A549 (cell line): ENCODE data around the gene TTC3. TPM values are rescaled to one million over a fixed set of nuclear protein-coding genes. Genes with fewer than 3 reads are reported as not detected.

ENCODE experiments used
- ATAC-seq, 2 experiments: fragments of 200-7000 bp in 1 of 2; fragments of >200 bp in 1 of 2; cut with Nextera tagmentation in 1 of 2; cut with Tn5 transposase in 1 of 2; 3 replicates each; pipeline versions ENCODE4 v1.8.0 to v1.9.1; 2018 to 2020; ENCODE audit warnings: mild to moderate bottlenecking in 1 of 2, moderate library complexity in 1 of 2
- CTCF ChIA-PET: fragments of 300-600 bp; sonication (Branson Sonifier 250); formaldehyde crosslinking; extraction: SDS; loops from one replicate; lab custom pipeline; 2021; ENCODE audit warnings: antibody characterized with exemption, inconsistent platforms; lab: Yijun Ruan, JAX
- POLR2A ChIA-PET: fragments of 350-600 bp; formaldehyde crosslinking; extraction: SDS; loops from one replicate; lab custom pipeline; 2021; ENCODE audit warnings: antibody characterized with exemption, inconsistent platforms; lab: Yijun Ruan, JAX
- DNase-seq, 2 experiments: peaks; one replicate each; pipeline versions ENCODE4 v3.0.0 to v3.0.0-alpha.2; 2011 to 2016; ENCODE audit warnings: low read depth in 1 of 2, low spot score in 1 of 2
- FAIRE-seq: peaks from 2 replicates; lab custom pipeline; 2011; peaks lifted over from hg19 to GRCh38; lab: Jason Lieb, UNC
- H3K27ac ChIP-seq, 2 experiments: fragments of >200 bp; sonication (Bioruptor Twin); formaldehyde crosslinking; 3 replicates each; pipeline ENCODE4 v1.5.1; 2016 to 2017
- H3K4me1 ChIP-seq: fragments of >200 bp; sonication (Bioruptor Twin); formaldehyde crosslinking; 3 replicates; pipeline ENCODE4 v1.6.1; 2016
- H3K4me2 ChIP-seq: fragments of >200 bp; sonication (Bioruptor Twin); formaldehyde crosslinking; 3 replicates; pipeline ENCODE4 v1.6.1; 2016
- H3K4me3 ChIP-seq: fragments of >200 bp; sonication (Bioruptor Twin); formaldehyde crosslinking; 3 replicates; pipeline ENCODE4 v1.5.1; 2016
- H3K9me3 ChIP-seq: fragments of >200 bp; sonication (Bioruptor Twin); formaldehyde crosslinking; 3 replicates; pipeline ENCODE4 v1.6.1; 2016
- BCL3 ChIP-seq: fragments of >200 bp; sonication (Bioruptor Twin); formaldehyde crosslinking; IDR thresholded peaks from 3 replicates; pipeline ENCODE4 v1.6.1; 2016
- CBX2 ChIP-seq: fragments of 200-600 bp; sonication (generic); IDR thresholded peaks from 2 replicates; pipeline ENCODE4 v1.6.1; 2016; ENCODE audit warnings: low read depth, mild to moderate bottlenecking, borderline replicate concordance
- CHD4 ChIP-seq: fragments of 200-600 bp; sonication (generic); IDR thresholded peaks from 2 replicates; pipeline ENCODE4 v1.6.1; 2016; ENCODE audit warnings: antibody characterized with exemption, mild to moderate bottlenecking, borderline replicate concordance
- CTCF ChIP-seq: fragments of >200 bp; sonication (Bioruptor Twin); formaldehyde crosslinking; IDR thresholded peaks from 3 replicates; pipeline ENCODE4 v1.5.1; 2016
- EP300 ChIP-seq, 2 experiments: fragments of >200 bp; sonication (Bioruptor Twin); formaldehyde crosslinking; IDR thresholded peaks; 2 replicates in 1 of 2; 3 replicates in 1 of 2; pipeline ENCODE4 v1.6.1; 2016 to 2017
- HES2 ChIP-seq: fragments of >200 bp; sonication (Bioruptor Twin); formaldehyde crosslinking; IDR thresholded peaks from 2 replicates; pipeline ENCODE4 v1.6.1; 2016
- HOXA7 ChIP-seq: fragments of 250-450 bp; sonication (Bioruptor Pico); IDR thresholded peaks from 2 replicates; pipeline ENCODE4 v1.5.0; 2020; ENCODE audit warnings: mild to moderate bottlenecking, moderate library complexity
- HOXB5 ChIP-seq: fragments of 250-450 bp; sonication (Bioruptor Pico); IDR thresholded peaks from 2 replicates; pipeline ENCODE4 v1.5.0; 2020; ENCODE audit warnings: mild to moderate bottlenecking, moderate library complexity
- JUNB ChIP-seq: fragments of >200 bp; sonication (Bioruptor Twin); formaldehyde crosslinking; IDR thresholded peaks from 2 replicates; pipeline ENCODE4 v1.6.1; 2016
- KDM1A ChIP-seq: fragments of 200-600 bp; sonication (generic); IDR thresholded peaks from 2 replicates; pipeline ENCODE4 v1.6.1; 2016; ENCODE audit warnings: low read depth, mild to moderate bottlenecking
- MAFK ChIP-seq: fragments of 450-650 bp; IDR thresholded peaks from 2 replicates; pipeline ENCODE4 v1.6.1; 2014; ENCODE audit not compliant: partially characterized antibody
- MYC ChIP-seq: IDR thresholded peaks from 2 replicates; pipeline ENCODE4 v1.6.1; 2012; ENCODE audit warnings: mild to moderate bottlenecking, inconsistent platforms, low read length, improper control_type of control experiment, borderline replicate concordance
- NR3C1 ChIP-seq: fragments of >200 bp; sonication (Bioruptor Twin); formaldehyde crosslinking; IDR thresholded peaks from 3 replicates; pipeline ENCODE4 v1.6.1; 2017
- PHF8 ChIP-seq: fragments of 200-600 bp; sonication (generic); IDR thresholded peaks from 2 replicates; pipeline ENCODE4 v1.6.1; 2016; ENCODE audit warnings: low read depth, mild to moderate bottlenecking, antibody characterized with exemption, moderate library complexity, borderline replicate concordance
- POLR2AphosphoS2 ChIP-seq: conservative IDR thresholded peaks from 2 replicates; pipeline ENCODE4 v1.6.1; 2012; ENCODE audit warnings: low read length, improper control_type of control experiment, inconsistent platforms
- REST ChIP-seq: fragments of 200-600 bp; sonication (generic); IDR thresholded peaks from 2 replicates; pipeline ENCODE4 v1.6.1; 2016; ENCODE audit warnings: antibody characterized with exemption, mild to moderate bottlenecking, moderate library complexity
- ZFP36 ChIP-seq: fragments of 450-650 bp; IDR thresholded peaks from 2 replicates; pipeline ENCODE4 v1.6.1; 2014; ENCODE audit warnings: borderline replicate concordance; ENCODE audit not compliant: partially characterized antibody
- WGBS: methylation state at CpG from one replicate; pipeline ENCODE4 v1.1.6; 2017; ENCODE audit errors: missing lambda C conversion rate; 5-methylcytosine and 5-hydroxymethylcytosine counted together
- polyA plus RNA-seq, 4 experiments: library from polyadenylated mRNA; depleted of rRNA in 3 of 4; stranded (reverse); fragments of >200 nt; fragmentation: RNase III in 1 of 4; extraction: RNeasy Plus Mini Kit Qiagen cat#74134 plus additional on column Dnase treatment in 1 of 4; gene quantifications; 2 replicates in 3 of 4; 3 replicates in 1 of 4; pipeline ENCODE4 v1.2.3, GENCODE V29; 2011 to 2017

TTC3 gene
- polyA plus RNA-seq, 2 of the 4 experiments (the other 2 are of a cell fraction), result 34.2 to 62.2 TPM

- H3K27ac ChIP-seq, result no peak overlapping the region
- ATAC-seq, result no peak
- CTCF ChIA-PET, result interaction anchor here (0.7 kb wide), 1 partner anchor 78 kb away, joined by 3 read pairs; no protein-coding TSS in a partner anchor
- no peaks in the 10 kb centered on the region for H3K4me1 ChIP-seq
- no peak for DNase-seq
- H3K9me3 ChIP-seq, result no peaks in the 10 kb centered on the region
- TF ChIP-seq NR3C1, result no peak
- TF ChIP-seq MAFK, result no peak
- no peak for TF ChIP-seq CBX2
- TF ChIP-seq EP300 (IDR thresholded peaks at IDR 0.05), result no peak
- no peak for TF ChIP-seq ZFP36
- no peak for TF ChIP-seq HOXB5 (CRISPR knock-in tag)
- TF ChIP-seq JUNB, result no peak
- no peak for TF ChIP-seq BCL3
- TF ChIP-seq CTCF, result no peak
- no peak for TF ChIP-seq HES2
- no peak for TF ChIP-seq PHF8
- no peak for TF ChIP-seq REST
- TF ChIP-seq KDM1A, result no peak
- TF ChIP-seq HOXA7 (CRISPR knock-in tag), result no peak
- TF ChIP-seq, all 56 proteins: peak for 0
- Histone ChIP-seq H3K4me2 (no peak overlapping the region), H3K4me3 (no peak overlapping the region)
- POLR2A ChIA-PET, result no interaction called here
- FAIRE-seq, result no peak
- WGBS, result 86% methylated on average over 1 of the region's 1 CpG
Measured at GRCh38 chr21:37248298-37248697, 175.2 kb downstream of the TTC3 start.

- DNase-seq, result no peak
- CTCF ChIA-PET, result no interaction called here
- WGBS, result 92% methylated on average over 3 of the region's 3 CpGs
- TF ChIP-seq CHD4, result no peak
- TF ChIP-seq HOXB5 (CRISPR knock-in tag), result no peak
- no peak for TF ChIP-seq POLR2AphosphoS2
- TF ChIP-seq KDM1A, result no peak
- TF ChIP-seq EP300 (IDR thresholded peaks at IDR 0.05), result no peak
- TF ChIP-seq MYC, result no peak
- no peak for FAIRE-seq
- no peaks in the 10 kb centered on the region for H3K4me1 ChIP-seq
- no peaks in the 10 kb centered on the region for H3K9me3 ChIP-seq
- H3K4me3 ChIP-seq, result no peak overlapping the region
- H3K4me2 ChIP-seq, result no peak overlapping the region
- ATAC-seq, result no peak
- POLR2A ChIA-PET, result no interaction called here
- no peak overlapping the region for H3K27ac ChIP-seq
Measured at GRCh38 chr21:37249112-37249904, 176.3 kb downstream of the TTC3 start.
